Thyroid gland (tissue), 4 donors: ENCODE data around the gene NTNG1.

Experiments
- POLR2A ChIP-seq, 2 donors: fragments of 450-650 bp; IDR thresholded peaks; one replicate each; pipeline ENCODE4 v1.6.1; 2017; ENCODE audit warnings: antibody characterized with exemption in 2 of 2, mild to moderate bottlenecking in 2 of 2, moderate library complexity in 1 of 2
- TF ChIP-seq, protein P1 (sequence below), 6 experiments: fragments of 200-600 bp in 3 of 6; fragments of 450-650 bp in 3 of 6; sonication (generic) in 3 of 6; IDR thresholded peaks; one replicate each; pipeline ENCODE4 v1.5.1; 2016 to 2019; ENCODE audit warnings: antibody characterized with exemption in 6 of 6, mild to moderate bottlenecking in 2 of 6, inconsistent platforms in 1 of 6, moderate library complexity in 1 of 6

DNA sequence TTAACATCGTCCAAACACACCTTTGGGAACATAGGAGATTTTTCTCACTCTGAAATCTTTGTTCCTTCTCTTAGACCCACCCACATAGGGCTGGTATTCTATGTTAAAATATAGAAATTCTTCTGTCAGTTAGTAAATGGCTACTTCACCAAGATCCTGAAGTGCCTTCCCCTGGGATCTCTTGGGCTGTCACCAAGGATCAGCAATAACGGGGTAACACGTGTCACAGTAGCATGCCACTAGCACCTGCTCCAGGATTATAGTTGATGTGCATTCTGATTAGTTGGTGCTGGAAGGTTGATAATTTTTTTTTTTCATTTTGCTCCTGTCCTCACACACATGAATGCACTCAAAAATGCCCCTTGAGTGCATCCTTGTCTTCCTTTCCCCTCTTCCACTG, 298.7 kb downstream of the NTNG1 start:
- TF ChIP-seq POLR2A (IDR thresholded peaks at IDR 0.05): no peak
- TF ChIP-seq, protein P1, sequence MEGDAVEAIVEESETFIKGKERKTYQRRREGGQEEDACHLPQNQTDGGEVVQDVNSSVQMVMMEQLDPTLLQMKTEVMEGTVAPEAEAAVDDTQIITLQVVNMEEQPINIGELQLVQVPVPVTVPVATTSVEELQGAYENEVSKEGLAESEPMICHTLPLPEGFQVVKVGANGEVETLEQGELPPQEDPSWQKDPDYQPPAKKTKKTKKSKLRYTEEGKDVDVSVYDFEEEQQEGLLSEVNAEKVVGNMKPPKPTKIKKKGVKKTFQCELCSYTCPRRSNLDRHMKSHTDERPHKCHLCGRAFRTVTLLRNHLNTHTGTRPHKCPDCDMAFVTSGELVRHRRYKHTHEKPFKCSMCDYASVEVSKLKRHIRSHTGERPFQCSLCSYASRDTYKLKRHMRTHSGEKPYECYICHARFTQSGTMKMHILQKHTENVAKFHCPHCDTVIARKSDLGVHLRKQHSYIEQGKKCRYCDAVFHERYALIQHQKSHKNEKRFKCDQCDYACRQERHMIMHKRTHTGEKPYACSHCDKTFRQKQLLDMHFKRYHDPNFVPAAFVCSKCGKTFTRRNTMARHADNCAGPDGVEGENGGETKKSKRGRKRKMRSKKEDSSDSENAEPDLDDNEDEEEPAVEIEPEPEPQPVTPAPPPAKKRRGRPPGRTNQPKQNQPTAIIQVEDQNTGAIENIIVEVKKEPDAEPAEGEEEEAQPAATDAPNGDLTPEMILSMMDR (IDR thresholded peaks at IDR 0.05): no peak
